ENCODE results near the gene FOXP1. TPM values are rescaled to one million over a fixed set of nuclear protein-coding genes. Genes with fewer than 3 reads are reported as not detected.

Gene FOXP1
- total and polyA plus RNA-seq, 2 of the 8 experiments (the other 6 are each of a cell fraction or from before 2014, with no cell fraction given), result 13.9 to 25.4 TPM

- H2BK20ac ChIP-seq (ENCODE audit: low read length), result no peak overlapping the region
- H3K4me2 ChIP-seq (ENCODE audit: insufficient read depth in 1 of 2, low read depth in 2 of 2, low read length in 2 of 2), result no peak overlapping the region
- ChIA-PET POLR2A (ENCODE audit: partially characterized antibody) (no interaction called here), CTCF (ENCODE audit: partially characterized antibody) (interaction anchor here (0.9 kb wide), 1 partner anchor 13 kb away, joined by 3 read pairs; no protein-coding TSS in a partner anchor)
- H3K23ac ChIP-seq (ENCODE audit: insufficient read length), result no peak overlapping the region
- H3K79me2 ChIP-seq (ENCODE audit: control insufficient read depth in 1 of 2, insufficient read depth in 2 of 2, low read length in 2 of 2), result no peaks in the 10 kb centered on the region
- 91% methylated on average over 6 of the region's 6 CpGs; no CpG with 5 or more reads in 1 of the 2 experiments for WGBS, 2 experiments (ENCODE audit: extremely low coverage in 1 of 2, insufficient coverage in 1 of 2, insufficient read length in 1 of 2, insufficient replicate concordance in 2 of 2, low coverage in 1 of 2, low lambda C conversion rate in 2 of 2, missing lambda C conversion rate in 1 of 2)
- no peaks in the 10 kb centered on the region for H3K4me1 ChIP-seq (replicated peaks in 1 of 4; ENCODE audit: control insufficient read depth in 3 of 4, insufficient read depth in 4 of 4, low read length in 3 of 4)
- H3K9me3 ChIP-seq (ENCODE audit: insufficient read depth in 2 of 2, low read depth in 1 of 2, low read length in 1 of 2), result no peaks in the 10 kb centered on the region
- no peak overlapping the region for H3K9ac ChIP-seq (replicated peaks in 1 of 4; ENCODE audit: extremely low read depth in 1 of 4, low read depth in 3 of 4, low read length in 3 of 4)
- no peaks in the 10 kb centered on the region for H3K27me3 ChIP-seq (replicated peaks in 1 of 4; ENCODE audit: control insufficient read depth in 3 of 4, extremely low read depth in 1 of 4, insufficient read depth in 3 of 4, low read length in 3 of 4)
- no peak overlapping the region for H3K4ac ChIP-seq (replicated peaks; ENCODE audit: insufficient read length, low read depth, low read length)
- no peak overlapping the region for H4K91ac ChIP-seq (replicated peaks; ENCODE audit: insufficient read length, low read length)
- H3K56ac ChIP-seq (replicated peaks; ENCODE audit: insufficient read length, low read depth, low read length), result no peak overlapping the region
- H3K79me1 ChIP-seq (ENCODE audit: low read depth, low read length), result no peaks in the 10 kb centered on the region
- FAIRE-seq, result no peak
- no peak overlapping the region for H2BK15ac ChIP-seq (ENCODE audit: low read length)
- H3K18ac ChIP-seq (ENCODE audit: extremely low read depth, low read length), result no peak overlapping the region
- no peak overlapping the region for H2BK12ac ChIP-seq (ENCODE audit: low read depth, low read length)
- no peak overlapping the region for H2AFZ ChIP-seq (ENCODE audit: low read length)
- DNase-seq (ENCODE audit: low read depth in 1 of 2, low spot score in 2 of 2), result no peak
- no peaks in the 10 kb centered on the region for H3K23me2 ChIP-seq (ENCODE audit: low read depth, low read length)
- no peak overlapping the region for H4K8ac ChIP-seq (ENCODE audit: extremely low read depth, insufficient read depth, low read length)
- H3K14ac ChIP-seq (ENCODE audit: insufficient read length), result no peak overlapping the region
- H3K4me3 ChIP-seq (ENCODE audit: extremely low read depth in 1 of 4, insufficient read depth in 2 of 4, low read depth in 3 of 4, low read length in 4 of 4), result no peak overlapping the region
- H2BK5ac ChIP-seq (ENCODE audit: low read depth, low read length), result no peak overlapping the region
- H2AK5ac ChIP-seq (ENCODE audit: low read depth, low read length), result no peak overlapping the region
- H4K20me1 ChIP-seq (replicated peaks in 1 of 2; ENCODE audit: control insufficient read depth in 1 of 2, insufficient read depth in 2 of 2, low read length in 2 of 2), result no peaks in the 10 kb centered on the region
- TF ChIP-seq SIX5 (IDR thresholded peaks at IDR 0.05; ENCODE audit: low read depth, low read length) (no peak), RXRA (IDR thresholded peaks at IDR 0.05; ENCODE audit: insufficient read depth, low read depth, low read length) (no peak), SIRT6 (IDR thresholded peaks at IDR 0.05; ENCODE audit: low read length) (no peak), POLR2AphosphoS5 (IDR thresholded peaks at IDR 0.05; ENCODE audit: low read depth, low read length) (no peak), TAF1 (IDR thresholded peaks at IDR 0.05; ENCODE audit: low read depth, low read length) (no peak), BRCA1 (IDR thresholded peaks at IDR 0.05; ENCODE audit: low read depth, low read length) (no peak), CBX5 (IDR thresholded peaks at IDR 0.05; ENCODE audit: low read depth, low read length) (no peak), POU5F1 (IDR thresholded peaks at IDR 0.05; ENCODE audit: low read depth, low read length) (no peak), ATF3 (IDR thresholded peaks at IDR 0.05; ENCODE audit: insufficient read depth, low read depth, low read length) (no peak), TBP (IDR thresholded peaks at IDR 0.05; ENCODE audit: low read depth, low read length) (no peak), BCL11A (IDR thresholded peaks at IDR 0.05; ENCODE audit: low read depth in 2 of 2, low read length in 2 of 2) (no peak), CHD2 (IDR thresholded peaks at IDR 0.05; ENCODE audit: low read length) (no peak), GABPA (IDR thresholded peaks at IDR 0.05; ENCODE audit: borderline replicate concordance, insufficient read depth, low read length) (no peak), SIN3A (conservative IDR thresholded peaks at IDR 0.05 in 1 of 2, IDR thresholded peaks at IDR 0.05 in 1 of 2; ENCODE audit: low read depth in 1 of 2, low read length in 2 of 2) (no peak), POLR2A (IDR thresholded peaks at IDR 0.05; ENCODE audit: control extremely low read depth in 1 of 2, low read depth in 2 of 2, low read length in 2 of 2) (no peak)
- H3K36me3 ChIP-seq (ENCODE audit: control insufficient read depth in 2 of 4, insufficient read depth in 4 of 4, low read length in 3 of 4), result no peaks in the 10 kb centered on the region
- no peak overlapping the region for H4K5ac ChIP-seq (ENCODE audit: insufficient read length, low read depth, low read length)
- no peak overlapping the region for H2BK120ac ChIP-seq (replicated peaks; ENCODE audit: low read depth, low read length)
- no peak overlapping the region for H3K27ac ChIP-seq (ENCODE audit: low read depth, low read length)
Measured at GRCh38 chr3:71104121-71104541, 479.4 kb downstream of the FOXP1 start.

Measured in H1 (cell line).